H1 (cell line): ENCODE results near the gene MYADM. TPM values are rescaled to one million over a fixed set of nuclear protein-coding genes. Genes with fewer than 3 reads are reported as not detected.

Experiments
- CTCF ChIA-PET: fragments of 300-600 bp; sonication (Branson Sonifier 250); formaldehyde crosslinking; loops from one replicate; lab custom pipeline; 2021; ENCODE audit not compliant: partially characterized antibody; lab: Charles Lee
- POLR2A ChIA-PET: fragments of 300-600 bp; sonication (Branson Sonifier 250); formaldehyde crosslinking; loops from one replicate; lab custom pipeline; 2021; ENCODE audit warnings: inconsistent platforms; ENCODE audit not compliant: partially characterized antibody; lab: Charles Lee
- DNase-seq, 2 experiments: peaks; one replicate each; pipeline versions ENCODE4 v3.0.0 to v3.0.0-alpha.2; 2010 to 2022; ENCODE audit warnings: low spot score in 2 of 2, low read depth in 1 of 2, mixed read lengths in 1 of 2
- FAIRE-seq: peaks from 2 replicates; lab custom pipeline; 2011; peaks lifted over from hg19 to GRCh38; lab: Jason Lieb, UNC
- H2AFZ ChIP-seq: 2 replicates; pipeline ENCODE4 v1.8.1; 2012; ENCODE audit warnings: low read length, inconsistent platforms
- H2AK5ac ChIP-seq: 2 replicates; pipeline ENCODE4 v1.6.1; 2013; ENCODE audit warnings: low read depth, low read length
- H2BK120ac ChIP-seq: replicated peaks from 2 replicates; pipeline ENCODE3; 2013; ENCODE audit warnings: low read depth, low read length, inconsistent platforms
- H2BK12ac ChIP-seq: 2 replicates; pipeline ENCODE4 v1.6.1; 2013; ENCODE audit warnings: low read depth, low read length
- H2BK15ac ChIP-seq: 2 replicates; pipeline ENCODE4 v1.6.1; 2013; ENCODE audit warnings: low read length
- H2BK20ac ChIP-seq: 2 replicates; pipeline ENCODE4 v1.6.1; 2013; ENCODE audit warnings: low read length
- H2BK5ac ChIP-seq: 2 replicates; pipeline ENCODE4 v1.6.1; 2013; ENCODE audit warnings: low read depth, low read length
- H3K14ac ChIP-seq: 2 replicates; pipeline ENCODE4 v1.6.1; 2013; ENCODE audit warnings: inconsistent platforms; ENCODE audit not compliant: insufficient read length
- H3K18ac ChIP-seq: 2 replicates; pipeline ENCODE4 v1.6.1; 2013; ENCODE audit warnings: low read length; ENCODE audit errors: extremely low read depth
- H3K23ac ChIP-seq: 2 replicates; pipeline ENCODE4 v1.6.1; 2013; ENCODE audit warnings: inconsistent platforms; ENCODE audit not compliant: insufficient read length
- H3K23me2 ChIP-seq: 2 replicates; pipeline ENCODE4 v1.6.1; 2013; ENCODE audit warnings: low read depth, low read length
- H3K27ac ChIP-seq: 2 replicates; pipeline ENCODE4 v1.6.1; 2011; ENCODE audit warnings: low read depth, low read length, inconsistent platforms
- H3K27me3 ChIP-seq, 4 experiments: replicated peaks in 1 of 4; 1 replicate in 1 of 4; 2 replicates in 3 of 4; pipeline versions ENCODE4 v1.6.1 to v1.8.1; 2011 to 2013; ENCODE audit warnings: low read length in 3 of 4, mild to moderate bottlenecking in 3 of 4, inconsistent platforms in 2 of 4, mixed read lengths in 2 of 4, moderate library complexity in 1 of 4; ENCODE audit not compliant: control insufficient read depth in 3 of 4, insufficient read depth in 3 of 4; ENCODE audit errors: extremely low read depth in 1 of 4
- H3K36me3 ChIP-seq, 4 experiments: 2 replicates each; pipeline versions ENCODE4 v1.6.1 to v1.8.1; 2011 to 2013; ENCODE audit warnings: mild to moderate bottlenecking in 4 of 4, low read length in 3 of 4, moderate library complexity in 2 of 4, control low read depth in 1 of 4, inconsistent platforms in 1 of 4; ENCODE audit not compliant: insufficient read depth in 4 of 4, control insufficient read depth in 2 of 4
- H3K4ac ChIP-seq: replicated peaks from 2 replicates; pipeline ENCODE3; 2013; ENCODE audit warnings: low read length, low read depth, mixed read lengths, inconsistent platforms; ENCODE audit not compliant: insufficient read length
- H3K4me1 ChIP-seq, 4 experiments: replicated peaks in 1 of 4; 1 replicate in 1 of 4; 2 replicates in 3 of 4; pipeline versions ENCODE4 v1.6.1 to v1.8.1; 2011 to 2013; ENCODE audit warnings: low read length in 3 of 4, inconsistent platforms in 2 of 4, mixed read lengths in 1 of 4; ENCODE audit not compliant: insufficient read depth in 4 of 4, control insufficient read depth in 3 of 4
- H3K4me2 ChIP-seq, 2 experiments: 2 replicates each; pipeline versions ENCODE4 v1.6.1 to v1.8.1; 2011 to 2013; ENCODE audit warnings: low read depth in 2 of 2, low read length in 2 of 2, control low read depth in 1 of 2, inconsistent platforms in 1 of 2, mild to moderate bottlenecking in 1 of 2; ENCODE audit not compliant: insufficient read depth in 1 of 2
- H3K4me3 ChIP-seq, 4 experiments: fragments of 200-600, 300-600 bp in 1 of 4; sonication (generic), shearing (Covaris generic), sonication (Bioruptor Twin) in 1 of 4; 2 replicates each; pipeline versions ENCODE4 v1.5.1 to v1.8.1; 2011 to 2016; ENCODE audit warnings: low read length in 4 of 4, low read depth in 3 of 4, control low read depth in 2 of 4, inconsistent platforms in 2 of 4, mild to moderate bottlenecking in 2 of 4, mixed read lengths in 1 of 4, moderate library complexity in 1 of 4; ENCODE audit not compliant: insufficient read depth in 2 of 4; ENCODE audit errors: extremely low read depth in 1 of 4
- H3K56ac ChIP-seq: replicated peaks from 2 replicates; pipeline ENCODE3; 2013; ENCODE audit warnings: low read depth, mild to moderate bottlenecking, mixed read lengths, low read length, inconsistent platforms; ENCODE audit not compliant: insufficient read length
- H3K79me1 ChIP-seq: 2 replicates; pipeline ENCODE4 v1.6.1; 2013; ENCODE audit warnings: low read depth, low read length, control low read depth
- H3K79me2 ChIP-seq, 2 experiments: 2 replicates each; pipeline versions ENCODE4 v1.6.1 to v1.8.1; 2012 to 2013; ENCODE audit warnings: low read length in 2 of 2, mild to moderate bottlenecking in 2 of 2, inconsistent platforms in 1 of 2; ENCODE audit not compliant: insufficient read depth in 2 of 2, control insufficient read depth in 1 of 2
- H3K9ac ChIP-seq, 4 experiments: replicated peaks in 1 of 4; 1 replicate in 1 of 4; 2 replicates in 3 of 4; pipeline versions ENCODE4 v1.6.1 to v1.8.1; 2011 to 2013; ENCODE audit warnings: low read depth in 3 of 4, low read length in 3 of 4, control low read depth in 2 of 4, mild to moderate bottlenecking in 2 of 4, moderate library complexity in 2 of 4, inconsistent platforms in 1 of 4; ENCODE audit errors: extremely low read depth in 1 of 4
- H3K9me3 ChIP-seq, 2 experiments: 2 replicates each; pipeline versions ENCODE4 v1.6.1 to v1.8.1; 2012 to 2013; ENCODE audit warnings: mild to moderate bottlenecking in 2 of 2, moderate library complexity in 2 of 2, control low read depth in 1 of 2, inconsistent platforms in 1 of 2, low read depth in 1 of 2, low read length in 1 of 2, mixed read lengths in 1 of 2; ENCODE audit not compliant: insufficient read depth in 2 of 2
- H4K20me1 ChIP-seq, 2 experiments: replicated peaks in 1 of 2; 2 replicates each; pipeline versions ENCODE3 to v1.8.1; 2011 to 2013; ENCODE audit warnings: inconsistent platforms in 2 of 2, low read length in 2 of 2, mild to moderate bottlenecking in 1 of 2; ENCODE audit not compliant: insufficient read depth in 2 of 2, control insufficient read depth in 1 of 2
- H4K5ac ChIP-seq: 2 replicates; pipeline ENCODE4 v1.6.1; 2013; ENCODE audit warnings: low read length, low read depth, mixed read lengths, inconsistent platforms; ENCODE audit not compliant: insufficient read length
- H4K8ac ChIP-seq: 2 replicates; pipeline ENCODE4 v1.8.0; 2013; ENCODE audit warnings: mild to moderate bottlenecking, moderate library complexity, low read length, inconsistent platforms; ENCODE audit not compliant: insufficient read depth; ENCODE audit errors: extremely low read depth
- H4K91ac ChIP-seq: replicated peaks from 2 replicates; pipeline ENCODE3; 2013; ENCODE audit warnings: low read length, mixed read lengths, inconsistent platforms; ENCODE audit not compliant: insufficient read length
- BACH1 ChIP-seq: IDR thresholded peaks from 2 replicates; pipeline ENCODE4 v1.6.1; 2012; ENCODE audit warnings: low read length, improper control_type of control experiment
- BCL11A ChIP-seq, 2 experiments: IDR thresholded peaks; one replicate each; pipeline ENCODE4 v1.6.1; 2011; ENCODE audit warnings: low read depth in 2 of 2, low read length in 2 of 2, mild to moderate bottlenecking in 2 of 2
- CBX8 ChIP-seq: fragments of 300-800, 300-1000 bp; sonication (generic); IDR thresholded peaks from 2 replicates; pipeline ENCODE4 v1.7.1; 2016; ENCODE audit warnings: low read depth, low read length, borderline replicate concordance
- GABPA ChIP-seq: IDR thresholded peaks from 2 replicates; pipeline ENCODE4 v1.6.1; 2011; ENCODE audit warnings: mild to moderate bottlenecking, low read length, moderate library complexity, borderline replicate concordance; ENCODE audit not compliant: insufficient read depth
- KDM4A ChIP-seq: IDR thresholded peaks from one replicate; pipeline ENCODE4 v1.7.1; 2012; ENCODE audit warnings: low read depth, mild to moderate bottlenecking, moderate library complexity, low read length, inconsistent platforms; ENCODE audit not compliant: severe bottlenecking
- PHF8 ChIP-seq: fragments of 200-600 bp; sonication (generic); conservative IDR thresholded peaks from 2 replicates; pipeline ENCODE4 v1.7.1; 2012; ENCODE audit warnings: low read depth, mild to moderate bottlenecking, inconsistent platforms, low read length, moderate library complexity
- RBBP5 ChIP-seq: IDR thresholded peaks from 2 replicates; pipeline ENCODE4 v1.7.1; 2012; ENCODE audit warnings: low read depth, mild to moderate bottlenecking, inconsistent platforms, low read length, moderate library complexity, borderline replicate concordance
- SIRT6 ChIP-seq: IDR thresholded peaks from one replicate; pipeline ENCODE4 v1.7.1; 2012; ENCODE audit warnings: low read length, inconsistent platforms
- TAF1 ChIP-seq: IDR thresholded peaks from 2 replicates; pipeline ENCODE4 v1.6.1; 2011; ENCODE audit warnings: mild to moderate bottlenecking, low read depth, low read length
- WGBS, 2 experiments: shearing (Covaris generic) in 1 of 2; methylation state at CpG; one replicate each; pipeline versions ENCODE4 v1.1.6 to v1.1.7; 2013 to 2015; ENCODE audit warnings: low lambda C conversion rate in 2 of 2, mixed read lengths in 2 of 2, inconsistent platforms in 1 of 2, low coverage in 1 of 2, missing lambda C conversion rate in 1 of 2; ENCODE audit not compliant: insufficient replicate concordance in 2 of 2, insufficient coverage in 1 of 2, insufficient read length in 1 of 2; ENCODE audit errors: extremely low coverage in 1 of 2, missing lambda C conversion rate in 1 of 2; 5-methylcytosine and 5-hydroxymethylcytosine counted together
- polyA plus RNA-seq, 7 experiments: library from polyadenylated mRNA; depleted of rRNA in 3 of 7; stranded (reverse) in 5 of 7; unstranded in 2 of 7; fragments of >200 nt in 5 of 7; fragments of 200-250 nt in 2 of 7; gene quantifications; 1 replicate in 5 of 7; 2 replicates in 1 of 7; 4 replicates in 1 of 7; pipeline versions ENCODE4 v1.2.1 to v1.2.3, GENCODE V29; 2011 to 2013; ENCODE audit warnings: missing spikeins in 2 of 7, mixed read lengths in 2 of 7
- total RNA-seq: library from RNA; stranded (reverse); fragmentation: NEBNext Ultra II Directional; extraction: Animal tissue kit (Norgen Biotek cat#: 25700); gene quantifications from 2 replicates; pipeline ENCODE4 v1.2.1, GENCODE V29; 2021
- TF ChIP-seq, protein P1 (sequence below): IDR thresholded peaks from 2 replicates; pipeline ENCODE4 v1.6.1; 2011; ENCODE audit warnings: low read length, improper control_type of control experiment

The MYADM gene
- total and polyA plus RNA-seq, 2 of the 8 experiments (the other 6 are each of a cell fraction or from before 2014, with no cell fraction given), result 70.1 to 74.2 TPM

- peak in 1 of 2 experiments; percentile 73 for DNase-seq
- ChIA-PET CTCF (interaction anchor here (0.8 to 3.9 kb wide), 6 partner anchors 13 to 120 kb away, joined by 4 to 34 read pairs (median 8); partner anchors contain the start of gene MYADM), POLR2A (interaction anchor here (1.3 to 1.7 kb wide), 4 partner anchors 11 to 71 kb away, joined by 3 to 7 read pairs (median 4); no protein-coding TSS in a partner anchor)
- 0 out of 2 replicates have a peak overlapping the region, but pooled peaks have one; percentile 60 for H2BK12ac ChIP-seq
- peak overlapping the region; percentile 57 for H4K91ac ChIP-seq
- H3K4me3 ChIP-seq, result peak overlapping the region; percentile 75 to 98 (median 84)
- peak overlapping the region; percentile 10 for H3K56ac ChIP-seq
- no peak overlapping the region for H3K23ac ChIP-seq
- FAIRE-seq, result no peak
- H2AFZ ChIP-seq, result no peak overlapping the region
- peaks cover 6 to 10% of the 10 kb centered on the region in 2 experiments for H4K20me1 ChIP-seq
- H3K4ac ChIP-seq, result no peak overlapping the region
- H3K18ac ChIP-seq, result peak overlapping the region; percentile 60; the same call in 1 of the 2 replicates
- no peak overlapping the region for H2BK15ac ChIP-seq
- peaks cover 0 to 23% (median 14%) of the 10 kb centered on the region in 4 experiments; a peak in 5 of 7 replicates for H3K27me3 ChIP-seq
- peak overlapping the region; percentile 40; the same call in 1 of the 2 replicates for H4K8ac ChIP-seq
- no peak overlapping the region for H3K27ac ChIP-seq
- peaks cover 22% of the 10 kb centered on the region for H3K23me2 ChIP-seq
- H2AK5ac ChIP-seq, result no peak overlapping the region
- H3K4me2 ChIP-seq, result peak overlapping the region; percentile 75 to 95
- H3K14ac ChIP-seq, result no peak overlapping the region
- peaks cover 0 to 3% (median 0%) of the 10 kb centered on the region in 4 experiments; a peak in 1 of 8 replicates for H3K36me3 ChIP-seq
- H3K79me2 ChIP-seq, result peaks cover 0 to 18% of the 10 kb centered on the region in 2 experiments; a peak in 3 of 4 replicates
- H3K9me3 ChIP-seq, result no peaks in the 10 kb centered on the region
- no peak overlapping the region for H2BK120ac ChIP-seq
- peak overlapping the region; percentile 36 to 58 (median 41); a peak in 6 of 7 replicates for H3K9ac ChIP-seq
- H2BK20ac ChIP-seq, result no peak overlapping the region
- peak overlapping the region; percentile 77; the same call in 1 of the 2 replicates for H2BK5ac ChIP-seq
- H4K5ac ChIP-seq, result peak overlapping the region; percentile 6
- H3K4me1 ChIP-seq, result peaks cover 0 to 14% (median 4%) of the 10 kb centered on the region in 4 experiments; a peak in 4 of 7 replicates
- WGBS, 2 experiments, result 2% methylated on average over 32 of the region's 47 CpGs; no CpG with 5 or more reads in 1 of the 2 experiments
- H3K79me1 ChIP-seq, result peaks cover 6% of the 10 kb centered on the region
- TF ChIP-seq, protein P1, sequence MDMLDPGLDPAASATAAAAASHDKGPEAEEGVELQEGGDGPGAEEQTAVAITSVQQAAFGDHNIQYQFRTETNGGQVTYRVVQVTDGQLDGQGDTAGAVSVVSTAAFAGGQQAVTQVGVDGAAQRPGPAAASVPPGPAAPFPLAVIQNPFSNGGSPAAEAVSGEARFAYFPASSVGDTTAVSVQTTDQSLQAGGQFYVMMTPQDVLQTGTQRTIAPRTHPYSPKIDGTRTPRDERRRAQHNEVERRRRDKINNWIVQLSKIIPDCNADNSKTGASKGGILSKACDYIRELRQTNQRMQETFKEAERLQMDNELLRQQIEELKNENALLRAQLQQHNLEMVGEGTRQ, result no peak
- 0 out of 2 replicates have a peak, but pooled peaks have one; percentile 31 for TF ChIP-seq PHF8
- TF ChIP-seq CBX8, result no peak
- TF ChIP-seq GABPA, result no peak
- TF ChIP-seq BCL11A (IDR thresholded peaks at IDR 0.05; ENCODE audit: low read depth in 2 of 2, low read length in 2 of 2), result no peak
- peak; percentile 66 for TF ChIP-seq KDM4A
- TF ChIP-seq BACH1, result no peak
- no peak for TF ChIP-seq SIRT6
- TF ChIP-seq RBBP5, result peak; percentile 23; the same call in 1 of the 2 replicates
- TF ChIP-seq TAF1, result 0 out of 2 replicates have a peak, but pooled peaks have one; percentile 22
These were observed 41.9 kb downstream of the MYADM start for GRCh38 chr19:53909471-53910169.
